HepG2 (cell line): ENCODE results near the gene EEFSEC. TPM values are rescaled to one million over a fixed set of nuclear protein-coding genes. Genes with fewer than 3 reads are reported as not detected.

Experiments used
- ATAC-seq: fragments of 200-7000 bp; cut with Tn5 transposase; 3 replicates; pipeline ENCODE4 v1.9.1; 2020; ENCODE audit warnings: mild to moderate bottlenecking, moderate library complexity
- BruUV-seq: library from RNA; stranded (reverse); fragments of 400-500 nt; replicated peaks from 2 replicates; lab custom pipeline; 2021; lab: Mats Ljungman, UMichigan
- CTCF ChIA-PET: fragments of 300-600 bp; formaldehyde crosslinking; extraction: SDS; loops from one replicate; lab custom pipeline; 2021; ENCODE audit warnings: low total read pairs, inconsistent platforms, low intra/inter-chr PET ratio; lab: Yijun Ruan, JAX
- POLR2A ChIA-PET: fragments of 350-600 bp; sonication (Branson Sonifier 250); formaldehyde crosslinking; loops from one replicate; lab custom pipeline; 2020; ENCODE audit warnings: antibody characterized with exemption, inconsistent platforms; lab: Yijun Ruan, JAX
- DNase-seq: peaks from one replicate; pipeline ENCODE4 v3.0.0-alpha.2; 2015; ENCODE audit warnings: low spot score
- FAIRE-seq: peaks from 3 replicates; lab custom pipeline; 2011; peaks lifted over from hg19 to GRCh38; lab: Jason Lieb, UNC
- H2AFZ ChIP-seq: one replicate; pipeline ENCODE4 v1.6.1; 2011; ENCODE audit warnings: low read length, inconsistent platforms
- H3K27ac ChIP-seq: fragments of 300-600 bp; 3 replicates; pipeline ENCODE4 v1.8.0; 2011; ENCODE audit warnings: mixed run types, mild to moderate bottlenecking, mixed read lengths, low read length, inconsistent platforms; ENCODE audit not compliant: insufficient read depth; ENCODE audit errors: extremely low read length
- H3K27me3 ChIP-seq, 2 experiments: fragments of 200-600 bp in 1 of 2; 2 replicates in 1 of 2; 3 replicates in 1 of 2; pipeline versions ENCODE4 v1.6.0 to v1.8.0; 2011; ENCODE audit warnings: low read length in 2 of 2, mild to moderate bottlenecking in 2 of 2, moderate library complexity in 2 of 2, inconsistent platforms in 1 of 2; ENCODE audit not compliant: insufficient read depth in 2 of 2, control insufficient read depth in 1 of 2
- H3K36me3 ChIP-seq, 2 experiments: fragments of 200-600 bp in 1 of 2; replicated peaks in 1 of 2; 2 replicates in 1 of 2; 3 replicates in 1 of 2; pipeline versions ENCODE4 v1.5.1 to v1.8.0; 2011; ENCODE audit warnings: low read length in 2 of 2, inconsistent platforms in 1 of 2; ENCODE audit not compliant: insufficient read depth in 2 of 2, control insufficient read depth in 1 of 2
- H3K4me1 ChIP-seq: 2 replicates; pipeline ENCODE4 v1.5.1; 2012; ENCODE audit warnings: low read length, inconsistent platforms; ENCODE audit not compliant: insufficient read depth
- H3K4me2 ChIP-seq: 2 replicates; pipeline ENCODE4 v1.6.0; 2011; ENCODE audit warnings: low read depth, low read length, inconsistent platforms
- H3K4me3 ChIP-seq, 3 experiments: fragments of 200-600 bp in 1 of 3; sonication (generic), shearing (Covaris generic) in 1 of 3; replicated peaks in 1 of 3; 2 replicates each; pipeline ENCODE4 v1.5.1; 2011 to 2016; ENCODE audit warnings: low read length in 3 of 3, inconsistent platforms in 2 of 3, low read depth in 2 of 3, mild to moderate bottlenecking in 2 of 3, control low read depth in 1 of 3, mixed read lengths in 1 of 3; ENCODE audit not compliant: insufficient read depth in 1 of 3
- H3K79me2 ChIP-seq: one replicate; pipeline ENCODE4 v1.6.1; 2011; ENCODE audit warnings: low read length, inconsistent platforms; ENCODE audit not compliant: insufficient read depth
- H3K9ac ChIP-seq: 2 replicates; pipeline ENCODE4 v1.6.0; 2011; ENCODE audit warnings: mild to moderate bottlenecking, low read depth, low read length, inconsistent platforms; ENCODE audit not compliant: insufficient read depth
- H3K9me3 ChIP-seq: 2 replicates; pipeline ENCODE4 v1.5.1; 2012; ENCODE audit warnings: mild to moderate bottlenecking, low read length
- H4K20me1 ChIP-seq: 2 replicates; pipeline ENCODE4 v1.6.0; 2011; ENCODE audit warnings: inconsistent platforms, mild to moderate bottlenecking, low read length, moderate library complexity; ENCODE audit not compliant: insufficient read depth
- CREM ChIP-seq, 2 experiments: sonication (generic) in 1 of 2; formaldehyde crosslinking in 1 of 2; IDR thresholded peaks; 2 replicates each; pipeline versions ENCODE4 v1.4.0 to v1.6.1; 2016 to 2020; ENCODE audit warnings: antibody characterized with exemption in 1 of 2, mild to moderate bottlenecking in 1 of 2, missing genetic modification reagents in 1 of 2
- HHEX ChIP-seq: IDR thresholded peaks from 2 replicates; pipeline ENCODE4 v1.6.1; 2016; ENCODE audit warnings: control low read depth
- IRF2 ChIP-seq: IDR thresholded peaks from 2 replicates; pipeline ENCODE4 v1.6.1; 2018; ENCODE audit warnings: missing genetic modification reagents, missing compliant biosample characterization
- RFXANK ChIP-seq: IDR thresholded peaks from 2 replicates; pipeline ENCODE4 v1.6.1; 2016
- SIN3B ChIP-seq: fragments of 150-350 bp; IDR thresholded peaks from 2 replicates; pipeline ENCODE4 v1.6.1; 2014; ENCODE audit warnings: low read length
- STAT5B ChIP-seq: sonication (generic); formaldehyde crosslinking; IDR thresholded peaks from 2 replicates; pipeline ENCODE4 v1.4.0; 2020; ENCODE audit warnings: missing genetic modification reagents
- TCF7 ChIP-seq: sonication (generic); IDR thresholded peaks from 2 replicates; pipeline ENCODE4 v1.6.1; 2016; ENCODE audit warnings: antibody characterized with exemption, low read depth
- ZSCAN9 ChIP-seq: IDR thresholded peaks from 2 replicates; pipeline ENCODE4 v1.6.1; 2016; ENCODE audit warnings: borderline replicate concordance
- WGBS: methylation state at CpG from one replicate; pipeline ENCODE4 v1.1.6; 2017; ENCODE audit warnings: low lambda C conversion rate; 5-methylcytosine and 5-hydroxymethylcytosine counted together
- in situ Hi-C: cut with HindIII; loops from 2 replicates; pipeline ENCODE4 v1.10.0; 2017; ENCODE audit warnings: low pct_unique_long_range_greater_than_20kb; ENCODE audit not compliant: extremely low pct_ligation_motif_present
- intact Hi-C: fragments of 100-400 bp; cut with micrococcal nuclease; formaldehyde crosslinking; loops from one replicate; pipeline ENCODE4 v1.10.0; 2022; ENCODE audit not compliant: unreplicated experiment
- polyA plus RNA-seq, 8 experiments: library from polyadenylated mRNA; depleted of rRNA in 3 of 8; stranded (reverse) in 7 of 8; unstranded in 1 of 8; fragments of >200 nt; fragmentation: Illumina TruSeq in 4 of 8; extraction: Trizol in 4 of 8; gene quantifications; 2 replicates each; pipeline versions ENCODE4 v1.2.1 to v1.2.3, GENCODE V29; 2011 to 2016; ENCODE audit warnings: low read depth in 4 of 8, missing spikeins in 1 of 8, mixed read lengths in 1 of 8; ENCODE audit not compliant: insufficient read depth in 1 of 8
- total RNA-seq, 5 experiments: library from RNA; depleted of rRNA; stranded (reverse); fragments of >200 nt; fragmentation: Illumina TruSeq; extraction: Trizol; gene quantifications; 2 replicates each; pipeline ENCODE4 v1.2.3, GENCODE V29; 2016; ENCODE audit warnings: low read depth in 1 of 5
- TF ChIP-seq, protein P1 (sequence below): sonication (generic); formaldehyde crosslinking; IDR thresholded peaks from 2 replicates; pipeline ENCODE4 v1.4.0; 2020; ENCODE audit warnings: mild to moderate bottlenecking, missing genetic modification reagents
- TF ChIP-seq, protein P2 (sequence below): IDR thresholded peaks from 2 replicates; pipeline ENCODE4 v1.6.1; 2016
- TF ChIP-seq, protein P3 (sequence below): sonication (generic); formaldehyde crosslinking; IDR thresholded peaks from 2 replicates; pipeline ENCODE4 v1.4.0; 2020; ENCODE audit warnings: mild to moderate bottlenecking, missing genetic modification reagents
- TF ChIP-seq, protein P4 (sequence below): IDR thresholded peaks from 2 replicates; pipeline ENCODE4 v1.6.1; 2016; ENCODE audit warnings: low read depth, borderline replicate concordance

The EEFSEC gene
- total and polyA plus RNA-seq, 2 of the 13 experiments (the other 11 are each of a cell fraction or from before 2014, with no cell fraction given) = 6.4 to 24.2 TPM

DNA sequence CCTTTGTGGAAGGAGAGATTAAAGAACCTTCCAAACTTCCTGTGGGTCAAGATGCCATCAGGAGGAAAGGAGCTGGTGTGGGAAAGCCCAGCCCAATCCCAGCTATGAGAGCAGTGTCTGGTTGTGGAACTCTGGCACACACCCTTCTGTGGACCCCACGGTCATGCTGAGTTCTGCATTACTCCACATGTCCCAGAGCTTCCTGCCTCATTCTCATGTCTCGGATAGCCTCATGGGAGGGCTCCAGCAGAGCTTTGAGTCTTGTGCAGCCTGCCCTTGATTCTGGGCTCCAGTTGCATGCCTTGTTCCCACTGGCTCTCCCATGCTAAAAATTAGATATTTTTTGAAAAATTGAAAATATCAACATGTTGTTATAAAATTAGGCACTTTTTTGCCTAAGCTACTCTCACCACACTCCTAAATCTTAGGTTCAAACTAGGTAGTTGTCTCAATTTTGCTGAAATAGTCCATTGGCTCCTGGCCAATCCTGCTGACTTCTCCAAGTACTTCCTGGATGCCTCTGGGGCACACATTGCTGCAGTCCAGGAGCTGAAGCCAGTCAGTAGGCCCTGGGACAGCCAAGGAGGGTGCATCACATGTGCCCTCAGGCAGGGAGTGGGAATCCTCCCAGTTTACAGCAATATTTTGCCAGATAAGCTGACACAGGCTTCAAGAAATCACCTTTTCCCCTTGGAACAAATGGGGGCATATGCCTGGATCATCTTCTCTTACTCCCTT lies 144.3 kb downstream of the EEFSEC start:
- Histone ChIP-seq H2AFZ (no peak overlapping the region), H3K4me1 (peaks cover 12% of the 10 kb centered on the region; the same call in 1 of the 2 replicates), H3K9ac (no peak overlapping the region), H4K20me1 (no peaks in the 10 kb centered on the region), H3K4me3 (no peak overlapping the region), H3K27me3 (no peaks in the 10 kb centered on the region), H3K79me2 (no peaks in the 10 kb centered on the region), H3K9me3 (no peaks in the 10 kb centered on the region), H3K4me2 (no peak overlapping the region), H3K27ac (no peak overlapping the region), H3K36me3 (peaks cover 1 to 4% of the 10 kb centered on the region in 2 experiments; a peak in 3 of 5 replicates)
- no peak for FAIRE-seq
- ChIA-PET POLR2A (no interaction called here), CTCF (no interaction called here)
- WGBS = 100% methylated on average over 2 of the region's 2 CpGs
- ATAC-seq = no peak
- intact Hi-C loops (no loop called here), in situ Hi-C loops (no loop called here)
- no peak for DNase-seq
- BruUV-seq = no TSS peak
- TF ChIP-seq IRF2 (CRISPR knock-in tag) = no peak
- TF ChIP-seq STAT5B = no peak
- TF ChIP-seq TCF7 = no peak
- TF ChIP-seq, protein P1, sequence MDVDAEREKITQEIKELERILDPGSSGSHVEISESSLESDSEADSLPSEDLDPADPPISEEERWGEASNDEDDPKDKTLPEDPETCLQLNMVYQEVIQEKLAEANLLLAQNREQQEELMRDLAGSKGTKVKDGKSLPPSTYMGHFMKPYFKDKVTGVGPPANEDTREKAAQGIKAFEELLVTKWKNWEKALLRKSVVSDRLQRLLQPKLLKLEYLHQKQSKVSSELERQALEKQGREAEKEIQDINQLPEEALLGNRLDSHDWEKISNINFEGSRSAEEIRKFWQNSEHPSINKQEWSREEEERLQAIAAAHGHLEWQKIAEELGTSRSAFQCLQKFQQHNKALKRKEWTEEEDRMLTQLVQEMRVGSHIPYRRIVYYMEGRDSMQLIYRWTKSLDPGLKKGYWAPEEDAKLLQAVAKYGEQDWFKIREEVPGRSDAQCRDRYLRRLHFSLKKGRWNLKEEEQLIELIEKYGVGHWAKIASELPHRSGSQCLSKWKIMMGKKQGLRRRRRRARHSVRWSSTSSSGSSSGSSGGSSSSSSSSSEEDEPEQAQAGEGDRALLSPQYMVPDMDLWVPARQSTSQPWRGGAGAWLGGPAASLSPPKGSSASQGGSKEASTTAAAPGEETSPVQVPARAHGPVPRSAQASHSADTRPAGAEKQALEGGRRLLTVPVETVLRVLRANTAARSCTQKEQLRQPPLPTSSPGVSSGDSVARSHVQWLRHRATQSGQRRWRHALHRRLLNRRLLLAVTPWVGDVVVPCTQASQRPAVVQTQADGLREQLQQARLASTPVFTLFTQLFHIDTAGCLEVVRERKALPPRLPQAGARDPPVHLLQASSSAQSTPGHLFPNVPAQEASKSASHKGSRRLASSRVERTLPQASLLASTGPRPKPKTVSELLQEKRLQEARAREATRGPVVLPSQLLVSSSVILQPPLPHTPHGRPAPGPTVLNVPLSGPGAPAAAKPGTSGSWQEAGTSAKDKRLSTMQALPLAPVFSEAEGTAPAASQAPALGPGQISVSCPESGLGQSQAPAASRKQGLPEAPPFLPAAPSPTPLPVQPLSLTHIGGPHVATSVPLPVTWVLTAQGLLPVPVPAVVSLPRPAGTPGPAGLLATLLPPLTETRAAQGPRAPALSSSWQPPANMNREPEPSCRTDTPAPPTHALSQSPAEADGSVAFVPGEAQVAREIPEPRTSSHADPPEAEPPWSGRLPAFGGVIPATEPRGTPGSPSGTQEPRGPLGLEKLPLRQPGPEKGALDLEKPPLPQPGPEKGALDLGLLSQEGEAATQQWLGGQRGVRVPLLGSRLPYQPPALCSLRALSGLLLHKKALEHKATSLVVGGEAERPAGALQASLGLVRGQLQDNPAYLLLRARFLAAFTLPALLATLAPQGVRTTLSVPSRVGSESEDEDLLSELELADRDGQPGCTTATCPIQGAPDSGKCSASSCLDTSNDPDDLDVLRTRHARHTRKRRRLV (CRISPR knock-in tag) = no peak
- TF ChIP-seq, protein P2, sequence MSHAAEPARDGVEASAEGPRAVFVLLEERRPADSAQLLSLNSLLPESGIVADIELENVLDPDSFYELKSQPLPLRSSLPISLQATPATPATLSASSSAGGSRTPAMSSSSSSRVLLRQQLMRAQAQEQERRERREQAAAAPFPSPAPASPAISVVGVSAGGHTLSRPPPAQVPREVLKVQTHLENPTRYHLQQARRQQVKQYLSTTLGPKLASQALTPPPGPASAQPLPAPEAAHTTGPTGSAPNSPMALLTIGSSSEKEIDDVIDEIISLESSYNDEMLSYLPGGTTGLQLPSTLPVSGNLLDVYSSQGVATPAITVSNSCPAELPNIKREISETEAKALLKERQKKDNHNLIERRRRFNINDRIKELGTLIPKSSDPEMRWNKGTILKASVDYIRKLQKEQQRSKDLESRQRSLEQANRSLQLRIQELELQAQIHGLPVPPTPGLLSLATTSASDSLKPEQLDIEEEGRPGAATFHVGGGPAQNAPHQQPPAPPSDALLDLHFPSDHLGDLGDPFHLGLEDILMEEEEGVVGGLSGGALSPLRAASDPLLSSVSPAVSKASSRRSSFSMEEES (CRISPR knock-in tag) = no peak
- TF ChIP-seq RFXANK (CRISPR knock-in tag) = no peak
- TF ChIP-seq, protein P3, sequence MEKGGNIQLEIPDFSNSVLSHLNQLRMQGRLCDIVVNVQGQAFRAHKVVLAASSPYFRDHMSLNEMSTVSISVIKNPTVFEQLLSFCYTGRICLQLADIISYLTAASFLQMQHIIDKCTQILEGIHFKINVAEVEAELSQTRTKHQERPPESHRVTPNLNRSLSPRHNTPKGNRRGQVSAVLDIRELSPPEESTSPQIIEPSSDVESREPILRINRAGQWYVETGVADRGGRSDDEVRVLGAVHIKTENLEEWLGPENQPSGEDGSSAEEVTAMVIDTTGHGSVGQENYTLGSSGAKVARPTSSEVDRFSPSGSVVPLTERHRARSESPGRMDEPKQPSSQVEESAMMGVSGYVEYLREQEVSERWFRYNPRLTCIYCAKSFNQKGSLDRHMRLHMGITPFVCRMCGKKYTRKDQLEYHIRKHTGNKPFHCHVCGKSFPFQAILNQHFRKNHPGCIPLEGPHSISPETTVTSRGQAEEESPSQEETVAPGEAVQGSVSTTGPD = no peak
- no peak for TF ChIP-seq HHEX (CRISPR knock-in tag)
- TF ChIP-seq, protein P4, sequence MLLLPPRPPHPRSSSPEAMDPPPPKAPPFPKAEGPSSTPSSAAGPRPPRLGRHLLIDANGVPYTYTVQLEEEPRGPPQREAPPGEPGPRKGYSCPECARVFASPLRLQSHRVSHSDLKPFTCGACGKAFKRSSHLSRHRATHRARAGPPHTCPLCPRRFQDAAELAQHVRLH (CRISPR knock-in tag) = no peak
- TF ChIP-seq ZSCAN9 (CRISPR knock-in tag) = no peak
- no peak for TF ChIP-seq CREM (IDR thresholded peaks at IDR 0.05)
- no peak for TF ChIP-seq CREM (CRISPR knock-in tag; IDR thresholded peaks at IDR 0.05)
- TF ChIP-seq SIN3B = no peak
